Gastroesophageal sphincter (tissue), 3 donors: ENCODE results near the gene AGBL2.

Experiments
- CTCF ChIP-seq, 4 experiments: fragments of 200-600 bp in 2 of 4; fragments of 450-650 bp in 2 of 4; sonication (generic) in 1 of 4; IDR thresholded peaks; one replicate each; pipeline ENCODE4 v1.5.1; 2017 to 2019; ENCODE audit warnings: antibody characterized with exemption in 4 of 4, mild to moderate bottlenecking in 2 of 4, moderate library complexity in 2 of 4
- EP300 ChIP-seq: sonication (generic); formaldehyde crosslinking; IDR thresholded peaks from one replicate; pipeline ENCODE4 v1.6.1; 2017; ENCODE audit warnings: antibody characterized with exemption, mild to moderate bottlenecking
- POLR2AphosphoS5 ChIP-seq: sonication (generic); formaldehyde crosslinking; IDR thresholded peaks from one replicate; pipeline ENCODE4 v1.6.1; 2017; ENCODE audit warnings: antibody characterized with exemption

GRCh38 chr11:47720651-47721050 lies 5.5 kb upstream of the AGBL2 start:
- TF ChIP-seq EP300 (no peak), CTCF (IDR thresholded peaks at IDR 0.05) (no peak), POLR2AphosphoS5 (no peak)
